ENCODE data around the gene ROR2. TPM values are rescaled to one million over a fixed set of nuclear protein-coding genes. Genes with fewer than 3 reads are reported as not detected.

Gene ROR2
- total and polyA plus RNA-seq, 2 donors (not counting 3 experiments of a cell fraction or from before 2014, with no cell fraction given), result not detected

DNA sequence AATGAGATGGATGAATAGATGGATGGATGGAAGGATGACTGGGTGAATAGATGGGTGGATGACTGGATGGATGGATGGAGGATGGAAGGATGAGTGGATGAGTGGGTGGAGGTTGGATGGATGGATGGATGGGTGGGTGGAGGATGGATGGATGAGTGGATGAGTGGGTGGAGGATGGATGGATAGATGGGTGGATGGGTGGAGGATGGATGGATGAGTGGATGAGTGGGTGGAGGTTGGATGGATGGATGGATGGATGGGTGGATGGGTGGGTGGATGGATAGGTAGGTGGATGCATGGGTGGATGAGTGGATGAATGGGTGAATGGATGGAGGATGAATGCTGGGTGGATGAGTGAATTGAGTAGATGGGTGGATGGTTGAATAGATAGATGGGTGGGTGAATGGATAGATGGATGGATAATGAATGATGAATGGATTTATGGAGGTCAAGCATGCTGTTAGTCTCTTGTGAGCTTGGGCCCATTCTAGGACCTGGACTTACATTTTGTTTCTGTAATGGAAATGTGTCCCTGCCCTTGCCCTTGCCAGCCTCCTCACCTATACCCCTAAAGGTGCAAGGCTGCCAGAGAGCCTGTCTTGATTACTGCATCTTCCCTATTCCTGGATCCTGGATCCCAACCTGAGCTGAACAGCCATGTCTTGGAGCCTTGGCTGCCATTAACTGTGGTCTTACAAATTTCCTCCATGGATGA lies 366.7 kb downstream of the ROR2 start:
- Histone ChIP-seq H3K79me2 (ENCODE audit: control insufficient read depth, insufficient read depth, low read length) (no peaks in the 10 kb centered on the region), H3K9me3 (replicated peaks; ENCODE audit: control insufficient read depth, insufficient read depth, low read length) (no peaks in the 10 kb centered on the region), H4K20me1 (replicated peaks; ENCODE audit: control insufficient read depth, extremely low read depth, insufficient read depth, low read length) (no peaks in the 10 kb centered on the region), H3K27me3 (ENCODE audit: control insufficient read depth in 2 of 2, insufficient read depth in 2 of 2, low read length in 2 of 2) (no peaks in the 10 kb centered on the region), H3K4me3 (replicated peaks in 1 of 3; ENCODE audit: insufficient read depth in 1 of 3, low read depth in 1 of 3, low read length in 3 of 3) (no peak overlapping the region), H3K9ac (replicated peaks; ENCODE audit: extremely low read depth, insufficient read depth, low read length) (no peak overlapping the region), H2AFZ (ENCODE audit: low read depth, low read length) (no peak overlapping the region), H3K4me1 (ENCODE audit: control insufficient read depth, extremely low read depth, insufficient read depth, low read length) (no peaks in the 10 kb centered on the region), H3K9me1 (replicated peaks; ENCODE audit: control insufficient read depth, extremely low read depth, insufficient read depth, low read length) (no peaks in the 10 kb centered on the region), H3K36me3 (ENCODE audit: control insufficient read depth in 2 of 2, extremely low read depth in 1 of 2, insufficient read depth in 2 of 2, low read length in 2 of 2) (no peaks in the 10 kb centered on the region), H3K4me2 (ENCODE audit: insufficient read depth, low read length) (no peak overlapping the region), H3K27ac (ENCODE audit: insufficient read depth, low read depth, low read length) (no peak overlapping the region)
- no peak for FAIRE-seq
- intact Hi-C loops (cut with micrococcal nuclease), result no loop called here
- ChIA-PET CTCF (no interaction called here), POLR2A (no interaction called here)
- no peak for DNase-seq (ENCODE audit: low read depth, low spot score)
- TF ChIP-seq EZH2 (IDR thresholded peaks at IDR 0.05; ENCODE audit: borderline replicate concordance, low read depth, low read length, severe bottlenecking) (no peak), FOS (IDR thresholded peaks at IDR 0.05; ENCODE audit: borderline replicate concordance, insufficient read depth, low read length) (no peak), MYC (IDR thresholded peaks at IDR 0.05; ENCODE audit: low read depth, low read length) (no peak), POLR2A (IDR thresholded peaks at IDR 0.05; ENCODE audit: low read depth, low read length) (no peak), JUN (IDR thresholded peaks at IDR 0.05; ENCODE audit: borderline replicate concordance, insufficient read depth, insufficient read length, low read depth) (no peak), GATA2 (IDR thresholded peaks at IDR 0.05; ENCODE audit: insufficient read depth, insufficient read length, low read depth, low read length) (no peak)
- TF ChIP-seq, protein P1, sequence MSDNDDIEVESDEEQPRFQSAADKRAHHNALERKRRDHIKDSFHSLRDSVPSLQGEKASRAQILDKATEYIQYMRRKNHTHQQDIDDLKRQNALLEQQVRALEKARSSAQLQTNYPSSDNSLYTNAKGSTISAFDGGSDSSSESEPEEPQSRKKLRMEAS (IDR thresholded peaks at IDR 0.05; ENCODE audit: insufficient read depth, insufficient read length), result no peak
- TF ChIP-seq, protein P2, sequence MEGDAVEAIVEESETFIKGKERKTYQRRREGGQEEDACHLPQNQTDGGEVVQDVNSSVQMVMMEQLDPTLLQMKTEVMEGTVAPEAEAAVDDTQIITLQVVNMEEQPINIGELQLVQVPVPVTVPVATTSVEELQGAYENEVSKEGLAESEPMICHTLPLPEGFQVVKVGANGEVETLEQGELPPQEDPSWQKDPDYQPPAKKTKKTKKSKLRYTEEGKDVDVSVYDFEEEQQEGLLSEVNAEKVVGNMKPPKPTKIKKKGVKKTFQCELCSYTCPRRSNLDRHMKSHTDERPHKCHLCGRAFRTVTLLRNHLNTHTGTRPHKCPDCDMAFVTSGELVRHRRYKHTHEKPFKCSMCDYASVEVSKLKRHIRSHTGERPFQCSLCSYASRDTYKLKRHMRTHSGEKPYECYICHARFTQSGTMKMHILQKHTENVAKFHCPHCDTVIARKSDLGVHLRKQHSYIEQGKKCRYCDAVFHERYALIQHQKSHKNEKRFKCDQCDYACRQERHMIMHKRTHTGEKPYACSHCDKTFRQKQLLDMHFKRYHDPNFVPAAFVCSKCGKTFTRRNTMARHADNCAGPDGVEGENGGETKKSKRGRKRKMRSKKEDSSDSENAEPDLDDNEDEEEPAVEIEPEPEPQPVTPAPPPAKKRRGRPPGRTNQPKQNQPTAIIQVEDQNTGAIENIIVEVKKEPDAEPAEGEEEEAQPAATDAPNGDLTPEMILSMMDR (IDR thresholded peaks at IDR 0.05; ENCODE audit: extremely low read depth in 1 of 2, insufficient read depth in 1 of 2, low read depth in 1 of 2, low read length in 2 of 2), result no peak
- BruUV-seq (replicated peaks), result no TSS peak
- dilution Hi-C loops (cut with MboI; ENCODE audit: extremely low pct_ligation_motif_present, low sequenced_read_pairs), result no loop called here

All from endothelial cell of umbilical vein (primary cell).